ENCODE measurements around the gene RAPGEFL1.
"Not testable (repeated sequence)": the region's sequence is repeated elsewhere in the genome, so short reads cannot be mapped to it uniquely, and the experiment has no call there.

The RAPGEFL1 gene

GRCh38 chr17:40218006-40218739 is 40.9 kb downstream of the RAPGEFL1 start:
- no peak for DNase-seq

- DNase-seq: peak; percentile 95
Observed at GRCh38 chr17:40218740-40219593, 41.7 kb downstream of the RAPGEFL1 start, which contains the start of gene WIPF2. WIPF2 (plus strand) TSS chr17:40219304; CDS start chr17:40256460, 37,156 bp downstream.

GRCh38 chr17:40219594-40220338 is 42.5 kb downstream of the RAPGEFL1 start:
- DNase-seq: peak; percentile 81

GRCh38 chr17:40224718-40225550 is 47.7 kb downstream of the RAPGEFL1 start:
- no peak for DNase-seq

- not testable (repeated sequence) for DNase-seq
Observed at GRCh38 chr17:40229146-40229545, 51.9 kb downstream of the RAPGEFL1 start.

- DNase-seq: no peak
Observed at GRCh38 chr17:40230670-40231069, 53.4 kb downstream of the RAPGEFL1 start.

- DNase-seq: not testable (repeated sequence)
Observed at GRCh38 chr17:40231928-40232327, 54.7 kb downstream of the RAPGEFL1 start.

GRCh38 chr17:40241252-40241834 is 64.1 kb downstream of the RAPGEFL1 start:
- no peak for DNase-seq

GRCh38 chr17:40242774-40243173 is 65.5 kb downstream of the RAPGEFL1 start:
- no peak for DNase-seq

GRCh38 chr17:40243761-40244160 is 66.5 kb downstream of the RAPGEFL1 start:
- no peak for DNase-seq

GRCh38 chr17:40244255-40244654 is 67.0 kb downstream of the RAPGEFL1 start:
- DNase-seq: no peak

Data from NCI-H1694 treated with DMSO at 0.1 percent for 48 hours (cell line).